Suprapubic skin (tissue), 4 donors: Measurements from ENCODE around the gene RPL18A.

ENCODE experiments used
- CTCF ChIP-seq, 2 donors: fragments of 200-600 bp in 1 of 2; fragments of 450-650 bp in 1 of 2; sonication (generic) in 1 of 2; IDR thresholded peaks; one replicate each; pipeline ENCODE4 v1.5.1; 2016 to 2019; ENCODE audit warnings: antibody characterized with exemption in 2 of 2, mild to moderate bottlenecking in 1 of 2, moderate library complexity in 1 of 2
- POLR2A ChIP-seq, 2 donors: fragments of 450-650 bp; IDR thresholded peaks; one replicate each; pipeline ENCODE4 v1.6.1; 2017; ENCODE audit warnings: antibody characterized with exemption in 2 of 2, mild to moderate bottlenecking in 2 of 2, moderate library complexity in 2 of 2
- POLR2AphosphoS5 ChIP-seq, 3 donors: sonication (generic); formaldehyde crosslinking; IDR thresholded peaks; one replicate each; pipeline ENCODE4 v1.6.1; 2017; ENCODE audit warnings: antibody characterized with exemption in 3 of 3

GRCh38 chr19:17837972-17838371 is 21.7 kb upstream of the RPL18A start:
- TF ChIP-seq POLR2A (IDR thresholded peaks at IDR 0.05) (no peak), CTCF (IDR thresholded peaks at IDR 0.05) (no peak), POLR2AphosphoS5 (IDR thresholded peaks at IDR 0.05) (no peak)
